ENCODE data around the gene IL37.

IL37 gene

GRCh38 chr2:112876257-112876970, 34.6 kb upstream of the IL37 start:
- TF ChIP-seq CTCF (IDR thresholded peaks at IDR 0.05), result no peak

GRCh38 chr2:112876971-112877361, 34.0 kb upstream of the IL37 start:
- TF ChIP-seq CTCF (IDR thresholded peaks at IDR 0.05), result no peak

GRCh38 chr2:112877423-112877822, 33.5 kb upstream of the IL37 start:
- no peak for TF ChIP-seq CTCF (IDR thresholded peaks at IDR 0.05)

GRCh38 chr2:112879491-112880041, 31.4 kb upstream of the IL37 start:
- no peak for TF ChIP-seq CTCF (IDR thresholded peaks at IDR 0.05)

GRCh38 chr2:112880091-112880531, 30.9 kb upstream of the IL37 start:
- TF ChIP-seq CTCF (IDR thresholded peaks at IDR 0.05), result no peak

GRCh38 chr2:112880696-112881095, 30.3 kb upstream of the IL37 start:
- TF ChIP-seq CTCF (IDR thresholded peaks at IDR 0.05), result no peak

GRCh38 chr2:112881217-112881985, 29.6 kb upstream of the IL37 start:
- no peak for TF ChIP-seq CTCF (IDR thresholded peaks at IDR 0.05)

Measured in LNCAP (cell line).